Esophagus squamous epithelium (tissue), 5 donors: Measurements from ENCODE around the gene TMEM59L. TPM values are rescaled to one million over a fixed set of nuclear protein-coding genes. Genes with fewer than 3 reads are reported as not detected.

Experiments used
- DNase-seq: peaks from one replicate; lab custom pipeline; 2025; lab: John Stamatoyannopoulos, UW
- H3K27ac ChIP-seq, 4 donors: fragments of 200-600 bp; sonication (generic); one replicate each; pipeline ENCODE4 v1.5.1; 2016 to 2019; ENCODE audit warnings: mild to moderate bottlenecking in 1 of 4
- H3K27me3 ChIP-seq, 4 donors: fragments of 200-600 bp; sonication (generic); 1 replicate in 3 of 4; 2 replicates in 1 of 4; pipeline versions ENCODE4 v1.5.1 to v1.6.0; 2017 to 2021; ENCODE audit warnings: antibody characterized with exemption in 1 of 4
- H3K36me3 ChIP-seq, 3 donors: fragments of 200-600 bp; sonication (generic); one replicate each; pipeline ENCODE4 v1.5.1; 2016 to 2019
- H3K4me1 ChIP-seq, 3 donors: fragments of 200-600 bp; sonication (generic); one replicate each; pipeline ENCODE4 v1.5.1; 2017 to 2019
- H3K4me3 ChIP-seq, 4 donors: fragments of 200-600 bp; sonication (generic); 1 replicate in 3 of 4; 2 replicates in 1 of 4; pipeline ENCODE4 v1.5.1; 2016 to 2019; ENCODE audit warnings: mild to moderate bottlenecking in 2 of 4, moderate library complexity in 1 of 4
- H3K9me3 ChIP-seq, 3 donors: fragments of 200-600 bp; sonication (generic); one replicate each; pipeline ENCODE4 v1.5.1; 2016 to 2019
- CTCF ChIP-seq, 6 experiments: fragments of 450-650 bp in 4 of 6; fragments of 200-600 bp in 2 of 6; sonication (generic) in 2 of 6; IDR thresholded peaks; one replicate each; pipeline ENCODE4 v1.5.1; 2016 to 2019; ENCODE audit warnings: antibody characterized with exemption in 6 of 6, mild to moderate bottlenecking in 4 of 6, moderate library complexity in 4 of 6
- POLR2A ChIP-seq, 4 donors: fragments of 450-650 bp; IDR thresholded peaks; one replicate each; pipeline ENCODE4 v1.6.1; 2017; ENCODE audit warnings: antibody characterized with exemption in 4 of 4, mild to moderate bottlenecking in 4 of 4, moderate library complexity in 3 of 4
- WGBS, 2 donors: methylation state at CpG; one replicate each; pipeline ENCODE4 v1.1.5; 2018; 5-methylcytosine and 5-hydroxymethylcytosine counted together
- intact Hi-C: fragments of 100-400 bp; cut with DNase I; formaldehyde crosslinking; loops from one replicate; pipeline ENCODE4 v1.15.0; 2022
- total RNA-seq, 4 donors: library from RNA; depleted of rRNA; stranded (reverse); fragments of >200 nt; gene quantifications; one replicate each; pipeline ENCODE4 v1.1.0, GENCODE V29; 2016
- donor health status: DM: yes; HTN: yes; CAD: no.

TMEM59L gene
- total RNA-seq, 4 donors from 2014 or later: 0.18 to 2.7 TPM; not detected in 2

DNA sequence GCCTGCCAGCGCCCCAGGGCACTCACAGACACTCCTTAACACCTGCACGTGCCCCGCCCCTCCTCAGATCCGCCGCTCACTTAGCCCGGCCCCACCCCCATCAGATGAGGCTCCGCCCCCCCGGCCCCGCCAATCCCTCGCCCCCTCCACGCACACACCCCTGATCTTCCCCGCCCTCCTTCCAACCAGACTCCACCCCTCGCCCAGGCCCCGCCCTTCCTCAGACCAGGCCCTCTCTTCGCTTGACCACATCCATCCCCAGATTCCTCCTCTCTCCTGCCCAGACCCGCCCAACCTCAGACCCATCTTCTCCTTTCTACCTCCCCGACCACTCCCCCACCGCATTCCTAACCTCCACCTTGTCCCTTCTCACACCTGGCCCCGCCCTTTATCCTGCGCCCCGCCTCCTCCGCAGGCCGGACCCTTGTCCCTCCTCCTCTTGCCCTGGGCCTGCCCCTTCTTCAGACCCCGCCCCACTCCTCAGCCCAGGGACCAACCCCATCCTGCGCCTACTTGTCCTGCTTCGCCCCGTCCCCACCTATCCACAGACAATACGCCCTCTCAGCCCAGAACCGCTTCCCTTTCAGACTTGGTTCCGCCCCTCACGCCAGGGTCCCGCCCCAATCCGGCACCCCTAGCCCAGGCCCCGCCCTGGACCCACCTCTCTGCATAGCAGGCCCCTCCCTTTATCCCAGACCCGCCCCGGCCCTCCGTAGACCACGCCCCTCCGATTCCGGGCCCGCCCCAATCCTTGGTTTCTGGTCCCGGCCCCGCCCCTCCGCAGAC is 23.7 kb downstream of the TMEM59L start:
- Histone ChIP-seq H3K27me3 (peaks cover 0 to 4% (median 0%) of the 10 kb centered on the region in 4 donors), H3K4me1 (peaks cover 23 to 52% (median 27%) of the 10 kb centered on the region in 3 donors), H3K4me3 (peak overlapping the region; percentile 69 to 91 (median 78)), H3K27ac (peak overlapping the region; percentile 75 to 92 (median 87)), H3K36me3 (no peaks in the 10 kb centered on the region), H3K9me3 (no peaks in the 10 kb centered on the region)
- intact Hi-C loops: no loop called here
- peak in 1 of 6 experiments; percentile 6 for TF ChIP-seq CTCF (IDR thresholded peaks at IDR 0.05)
- no peak for TF ChIP-seq POLR2A (IDR thresholded peaks at IDR 0.05)
- WGBS, 2 donors: 1 to 2% methylated on average over 27 to 31 of the region's 44 CpGs
- DNase-seq: peak; percentile 92

- TF ChIP-seq POLR2A (IDR thresholded peaks at IDR 0.05) (peak in 2 of 4 donors; percentile 66 to 68), CTCF (IDR thresholded peaks at IDR 0.05) (no peak)
- no peak for DNase-seq
These were observed 24.4 kb downstream of the TMEM59L start, which contains the start of gene KLHL26 for GRCh38 chr19:18636969-18637629. Gene KLHL26 (plus strand): TSS chr19:18637028. CDS start chr19:18637055, 27 bp downstream.

DNA sequence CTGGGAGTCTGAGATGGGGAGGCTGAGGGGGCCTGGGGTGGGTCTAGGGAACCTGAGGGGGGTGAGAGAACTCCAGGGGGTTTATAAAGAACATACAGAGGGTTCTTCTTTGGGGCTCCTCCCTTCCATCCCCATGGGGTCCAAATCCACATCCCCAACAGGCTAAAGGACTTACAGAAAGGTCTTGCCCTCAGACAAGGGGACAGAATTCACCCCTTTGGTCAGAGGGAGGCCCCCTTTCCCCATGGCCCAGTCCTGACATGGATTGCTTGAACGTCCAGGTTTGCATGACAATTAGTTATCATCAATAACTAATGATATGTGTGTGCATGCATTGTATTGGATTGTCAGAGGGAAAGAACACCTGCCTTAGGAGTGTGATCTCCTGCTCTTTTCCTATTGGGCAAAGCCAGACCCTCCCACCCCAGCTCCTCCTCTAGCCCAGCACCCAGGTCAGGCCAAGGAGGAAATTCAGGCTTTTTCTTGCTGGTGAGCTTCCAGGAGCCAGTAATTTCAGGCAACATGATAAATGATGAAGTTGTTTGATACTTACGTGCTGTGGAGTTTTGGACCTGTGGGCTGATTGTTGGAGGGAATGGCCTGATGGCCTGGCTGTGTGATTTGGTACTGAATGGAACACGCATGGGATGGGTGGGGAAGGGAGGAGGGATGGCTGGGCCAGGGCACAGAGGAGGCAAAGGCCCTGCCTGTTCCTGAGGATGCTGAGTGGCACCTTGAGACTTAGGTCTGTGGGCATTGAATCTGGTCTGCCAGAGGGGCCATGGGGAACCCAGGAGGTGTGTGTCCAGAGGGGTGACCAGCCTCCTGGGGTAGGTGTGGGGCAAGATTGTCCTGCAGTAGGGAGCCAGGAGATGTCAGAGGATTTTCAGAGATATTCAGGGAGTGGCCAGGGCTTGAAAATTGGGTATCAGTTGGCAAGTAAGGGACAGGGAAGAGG is 25.3 kb downstream of the TMEM59L start:
- peaks cover 23 to 52% (median 27%) of the 10 kb centered on the region in 3 donors for H3K4me1 ChIP-seq
- DNase-seq: no peak
- 20 to 39% methylated on average over 3 of the region's 3 CpGs for WGBS, 2 donors

More at GRCh38 chr19:18636969-18637629, 24.4 kb downstream of the TMEM59L start, which contains the start of gene KLHL26:
- 18 to 20% methylated on average over 8 to 9 of the region's 47 CpGs for WGBS, 2 donors
- Histone ChIP-seq H3K27ac (peak within 1 kb of the TSS; percentile 86 to 92 (median 90)), H3K36me3 (no peaks in the 10 kb centered on the region), H3K4me3 (peak within 1 kb of the TSS; percentile 69 to 91 (median 78)), H3K27me3 (peaks cover 0 to 4% (median 0%) of the 10 kb centered on the region in 4 donors), H3K9me3 (no peaks in the 10 kb centered on the region), H3K4me1 (peaks cover 23 to 52% (median 27%) of the 10 kb centered on the region in 3 donors)
- intact Hi-C loops: no loop called here

GRCh38 chr19:18639706-18640243 is 27.1 kb downstream of the TMEM59L start:
- Histone ChIP-seq H3K4me3 (no peak overlapping the region), H3K36me3 (no peaks in the 10 kb centered on the region), H3K9me3 (no peaks in the 10 kb centered on the region), H3K27ac (peak overlapping the region in 1 of 4 donors; percentile 25), H3K4me1 (peaks cover 26 to 55% (median 31%) of the 10 kb centered on the region in 3 donors), H3K27me3 (no peaks in the 10 kb centered on the region)
- DNase-seq: no peak
- TF ChIP-seq CTCF (IDR thresholded peaks at IDR 0.05) (no peak), POLR2A (IDR thresholded peaks at IDR 0.05) (no peak)
- WGBS, 2 donors: 63 to 76% methylated on average over 8 of the region's 8 CpGs
- intact Hi-C loops: no loop called here

More for the DNA sequence above, 25.3 kb downstream of the TMEM59L start:
- Histone ChIP-seq H3K27me3 (peaks cover 0 to 4% (median 0%) of the 10 kb centered on the region in 4 donors), H3K36me3 (no peaks in the 10 kb centered on the region), H3K4me3 (peak overlapping the region; percentile 69 to 91 (median 78)), H3K27ac (peak overlapping the region; percentile 86 to 92 (median 90)), H3K9me3 (no peaks in the 10 kb centered on the region)
- intact Hi-C loops: no loop called here
- TF ChIP-seq POLR2A (IDR thresholded peaks at IDR 0.05) (no peak), CTCF (IDR thresholded peaks at IDR 0.05) (no peak)
